ENCODE results near the gene PRKN. TPM values are rescaled to one million over a fixed set of nuclear protein-coding genes. Genes with fewer than 3 reads are reported as not detected.

Gene PRKN
- total and polyA plus RNA-seq, 9 of the 15 experiments (the other 6 are each of a cell fraction or from before 2014, with no cell fraction given), result 0.03 to 0.96 (median 0.15) TPM; not detected in 2

GRCh38 chr6:161747506-161747905, 980.1 kb downstream of the PRKN start (continued):
- TF ChIP-seq, protein P1, sequence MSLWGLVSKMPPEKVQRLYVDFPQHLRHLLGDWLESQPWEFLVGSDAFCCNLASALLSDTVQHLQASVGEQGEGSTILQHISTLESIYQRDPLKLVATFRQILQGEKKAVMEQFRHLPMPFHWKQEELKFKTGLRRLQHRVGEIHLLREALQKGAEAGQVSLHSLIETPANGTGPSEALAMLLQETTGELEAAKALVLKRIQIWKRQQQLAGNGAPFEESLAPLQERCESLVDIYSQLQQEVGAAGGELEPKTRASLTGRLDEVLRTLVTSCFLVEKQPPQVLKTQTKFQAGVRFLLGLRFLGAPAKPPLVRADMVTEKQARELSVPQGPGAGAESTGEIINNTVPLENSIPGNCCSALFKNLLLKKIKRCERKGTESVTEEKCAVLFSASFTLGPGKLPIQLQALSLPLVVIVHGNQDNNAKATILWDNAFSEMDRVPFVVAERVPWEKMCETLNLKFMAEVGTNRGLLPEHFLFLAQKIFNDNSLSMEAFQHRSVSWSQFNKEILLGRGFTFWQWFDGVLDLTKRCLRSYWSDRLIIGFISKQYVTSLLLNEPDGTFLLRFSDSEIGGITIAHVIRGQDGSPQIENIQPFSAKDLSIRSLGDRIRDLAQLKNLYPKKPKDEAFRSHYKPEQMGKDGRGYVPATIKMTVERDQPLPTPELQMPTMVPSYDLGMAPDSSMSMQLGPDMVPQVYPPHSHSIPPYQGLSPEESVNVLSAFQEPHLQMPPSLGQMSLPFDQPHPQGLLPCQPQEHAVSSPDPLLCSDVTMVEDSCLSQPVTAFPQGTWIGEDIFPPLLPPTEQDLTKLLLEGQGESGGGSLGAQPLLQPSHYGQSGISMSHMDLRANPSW (CRISPR knock-in tag; IDR thresholded peaks at IDR 0.05), result no peak
- no peak for TF ChIP-seq NR2F6 (CRISPR knock-in tag; IDR thresholded peaks at IDR 0.05)

DNA sequence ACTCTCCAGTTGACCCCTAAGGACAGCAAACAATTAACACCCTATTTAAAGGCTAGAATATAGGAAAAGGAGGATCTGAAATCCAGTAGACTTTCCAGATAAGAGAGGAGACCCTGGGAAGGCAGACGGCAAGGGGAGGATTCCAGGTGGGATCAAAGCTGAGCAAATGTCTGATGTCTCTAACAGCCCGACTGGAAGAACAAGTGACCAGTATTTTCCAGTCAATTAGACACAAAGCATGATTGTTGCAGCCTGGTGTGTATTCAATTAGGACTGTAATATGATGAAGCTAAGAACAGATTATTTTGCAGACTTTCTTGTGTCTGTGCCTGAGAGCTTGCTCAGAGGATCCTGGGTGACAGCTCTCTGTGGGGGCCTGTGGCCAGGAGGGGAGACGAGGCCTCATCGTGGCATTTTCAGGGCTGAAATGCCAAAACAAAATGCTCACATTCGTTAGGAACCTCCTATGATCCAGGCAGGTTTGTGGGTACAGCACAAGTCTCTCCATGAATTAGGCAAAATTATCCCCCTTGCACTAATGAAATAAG, 981.9 kb downstream of the PRKN start:
- Histone ChIP-seq H3K4me2 (ENCODE audit: insufficient read depth, low read length) (no peak overlapping the region), H3K36me3 (ENCODE audit: control insufficient read depth, insufficient read depth, low read length) (no peaks in the 10 kb centered on the region), H3K9me3 (replicated peaks; ENCODE audit: control insufficient read depth, insufficient read depth, low read depth, low read length) (no peaks in the 10 kb centered on the region), H3K4me3 (no peak overlapping the region), H3K27me3 (ENCODE audit: control insufficient read depth in 2 of 2, insufficient read depth in 2 of 2, low read length in 2 of 2) (no peaks in the 10 kb centered on the region), H2AFZ (ENCODE audit: low read depth, low read length) (no peak overlapping the region), H3K9me1 (ENCODE audit: control insufficient read depth, insufficient read depth, low read length) (no peaks in the 10 kb centered on the region), H3K9ac (ENCODE audit: insufficient read depth in 1 of 2, low read depth in 2 of 2, low read length in 2 of 2) (no peak overlapping the region), H4K20me1 (replicated peaks; ENCODE audit: control insufficient read depth, insufficient read depth, low read length) (no peaks in the 10 kb centered on the region), H3K79me2 (ENCODE audit: control insufficient read depth, insufficient read depth, low read length) (no peaks in the 10 kb centered on the region), H3K4me1 (replicated peaks in 1 of 2; ENCODE audit: control insufficient read depth in 2 of 2, insufficient read depth in 2 of 2, low read length in 2 of 2) (no peaks in the 10 kb centered on the region), H3K27ac (ENCODE audit: extremely low read depth, low read depth, low read length) (no peak overlapping the region)
- BruUV-seq (replicated peaks), result no TSS peak
- CTCF ChIA-PET (ENCODE audit: low intra/inter-chr PET ratio), result no interaction called here
- in situ Hi-C loops (cut with MboI) (no loop called here), intact Hi-C loops (cut with micrococcal nuclease) (no loop called here)
- DNase-seq (ENCODE audit: extremely low read depth in 1 of 4, low spot score in 3 of 4) (no peak), FAIRE-seq (no peak), ATAC-seq (no peak)
- POLR2A ChIA-PET, result interaction anchor here (0.7 kb wide), 1 partner anchor 72 kb away, joined by 3 read pairs; no protein-coding TSS in a partner anchor
- 0% methylated on average over 5 of the region's 5 CpGs for WGBS (ENCODE audit: insufficient coverage, low coverage, missing lambda C conversion rate)
- no peak for TF ChIP-seq TCF7 (IDR thresholded peaks at IDR 0.05; ENCODE audit: borderline replicate concordance)
- TF ChIP-seq, protein P2, sequence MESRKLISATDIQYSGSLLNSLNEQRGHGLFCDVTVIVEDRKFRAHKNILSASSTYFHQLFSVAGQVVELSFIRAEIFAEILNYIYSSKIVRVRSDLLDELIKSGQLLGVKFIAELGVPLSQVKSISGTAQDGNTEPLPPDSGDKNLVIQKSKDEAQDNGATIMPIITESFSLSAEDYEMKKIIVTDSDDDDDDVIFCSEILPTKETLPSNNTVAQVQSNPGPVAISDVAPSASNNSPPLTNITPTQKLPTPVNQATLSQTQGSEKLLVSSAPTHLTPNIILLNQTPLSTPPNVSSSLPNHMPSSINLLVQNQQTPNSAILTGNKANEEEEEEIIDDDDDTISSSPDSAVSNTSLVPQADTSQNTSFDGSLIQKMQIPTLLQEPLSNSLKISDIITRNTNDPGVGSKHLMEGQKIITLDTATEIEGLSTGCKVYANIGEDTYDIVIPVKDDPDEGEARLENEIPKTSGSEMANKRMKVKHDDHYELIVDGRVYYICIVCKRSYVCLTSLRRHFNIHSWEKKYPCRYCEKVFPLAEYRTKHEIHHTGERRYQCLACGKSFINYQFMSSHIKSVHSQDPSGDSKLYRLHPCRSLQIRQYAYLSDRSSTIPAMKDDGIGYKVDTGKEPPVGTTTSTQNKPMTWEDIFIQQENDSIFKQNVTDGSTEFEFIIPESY (CRISPR knock-in tag; IDR thresholded peaks at IDR 0.05), result no peak
